ENCODE data around the gene NOL12.
"Not testable (repeated sequence)": the region's sequence is repeated elsewhere in the genome, so short reads cannot be mapped to it uniquely, and the experiment has no call there.

The NOL12 gene

DNA sequence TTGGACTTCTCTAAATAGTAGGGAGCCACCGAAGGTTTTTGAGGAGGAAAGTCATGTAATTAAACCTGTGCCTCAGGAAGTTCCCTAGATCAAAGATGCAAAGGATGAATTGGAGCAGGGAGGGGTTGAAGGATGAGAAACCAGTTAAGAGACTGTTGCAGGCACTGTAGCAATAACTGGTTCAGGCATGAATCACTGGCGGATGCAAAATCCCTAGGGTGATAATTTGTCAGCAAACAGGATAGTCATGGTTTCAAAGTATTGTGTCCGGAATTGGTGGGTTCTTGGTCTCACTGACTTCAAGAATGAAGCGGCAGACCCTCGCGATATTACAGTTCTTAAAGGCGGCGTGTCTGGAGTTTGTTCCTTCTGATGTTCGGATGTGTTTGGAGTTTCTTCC lies 30.6 kb downstream of the NOL12 start:
- DNase-seq, result no peak

DNA sequence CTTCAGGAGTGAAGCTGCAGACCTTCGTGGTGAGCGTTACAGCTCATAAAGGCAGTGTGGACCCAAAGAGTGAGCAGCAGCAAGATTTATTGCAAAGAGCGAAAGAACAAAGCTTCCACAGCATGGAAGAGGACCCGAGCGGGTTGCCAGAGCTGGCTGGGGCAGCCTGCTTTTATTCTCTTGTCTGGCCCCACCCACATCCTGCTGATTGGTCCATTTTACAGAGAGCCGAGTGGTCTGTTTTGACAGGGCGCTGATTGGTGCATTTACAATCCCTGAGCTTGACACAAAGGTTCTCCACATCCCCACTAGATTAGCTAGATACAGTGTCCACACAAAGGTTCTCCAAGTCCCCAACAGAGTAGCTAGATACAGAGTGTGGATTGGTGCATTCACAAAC lies 31.1 kb downstream of the NOL12 start:
- not testable (repeated sequence) for DNase-seq

DNA sequence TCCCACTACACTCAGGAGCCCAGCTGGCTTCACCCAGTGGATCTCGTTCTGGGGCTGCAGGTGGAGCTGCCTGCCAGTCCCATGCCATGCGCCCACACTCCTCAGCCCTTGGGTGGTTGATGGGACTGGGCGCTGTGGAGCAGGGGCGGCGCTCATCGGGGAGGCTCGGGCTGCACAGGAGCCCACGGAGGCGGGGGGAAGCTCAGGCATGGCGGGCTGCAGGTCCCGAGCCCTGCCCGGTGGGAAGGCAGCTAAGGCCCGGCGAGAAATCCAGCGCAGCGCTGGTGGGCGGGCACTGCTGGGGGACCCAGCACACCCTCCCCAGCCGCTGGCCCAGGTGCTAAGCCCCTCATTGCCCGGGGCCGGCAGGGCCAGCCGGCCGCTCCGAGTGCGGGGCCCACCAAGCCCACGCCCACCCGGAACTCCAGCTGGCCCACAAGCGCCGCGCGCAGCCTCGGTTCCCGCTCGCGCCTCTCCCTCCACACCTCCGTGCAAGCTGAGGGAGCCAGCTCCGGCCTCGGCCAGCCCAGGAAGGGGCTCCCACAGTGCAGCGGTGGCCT lies 31.7 kb downstream of the NOL12 start:
- not testable (repeated sequence) for DNase-seq

- DNase-seq, result no peak
Measured at GRCh38 chr22:37725551-37726240, 39.6 kb downstream of the NOL12 start.

- no peak for DNase-seq
Measured at GRCh38 chr22:37726241-37726887, 40.2 kb downstream of the NOL12 start.

GRCh38 chr22:37728620-37729019 lies 42.5 kb downstream of the NOL12 start:
- DNase-seq, result no peak

GRCh38 chr22:37731804-37732471 lies 45.8 kb downstream of the NOL12 start:
- no peak for DNase-seq

GRCh38 chr22:37732699-37733607 lies 46.8 kb downstream of the NOL12 start:
- no peak for DNase-seq

DNA sequence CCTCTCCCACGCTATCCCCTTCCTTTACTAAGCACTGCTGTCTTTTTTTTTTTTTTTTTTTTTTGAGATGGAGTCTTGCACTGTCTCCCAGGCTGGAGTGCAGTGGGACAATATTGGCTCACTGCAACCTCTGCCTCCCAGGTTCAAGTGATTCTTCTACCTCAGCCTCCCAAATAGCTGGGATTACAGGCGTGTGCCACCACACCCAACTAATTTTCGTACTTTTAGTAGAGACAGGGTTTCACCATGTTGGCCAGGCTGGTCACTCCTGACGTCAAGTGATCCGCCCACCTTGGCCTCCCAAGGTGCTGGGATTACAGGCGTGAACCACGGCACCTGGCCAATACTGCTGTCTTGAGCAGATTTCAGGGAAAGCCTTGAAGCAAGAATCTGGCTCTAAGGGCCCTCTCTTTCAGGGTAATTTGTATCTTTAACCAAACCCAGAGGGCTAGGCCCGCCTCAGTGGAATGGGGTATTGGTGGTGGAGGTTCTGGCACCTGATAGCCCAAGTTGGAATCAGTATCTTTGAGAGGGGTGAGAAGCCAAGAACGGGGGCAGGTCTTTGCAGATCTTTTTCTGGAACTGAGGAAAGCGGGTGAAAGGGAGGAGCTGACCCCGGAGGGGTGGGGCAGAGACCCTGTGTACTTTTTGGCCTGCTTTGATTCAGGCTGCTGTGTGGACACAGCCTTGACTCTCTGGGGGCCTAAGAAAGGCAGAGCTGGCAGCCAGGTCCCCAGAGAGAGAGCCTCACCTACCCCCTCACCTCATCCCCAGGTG lies 47.7 kb downstream of the NOL12 start:
- no peak for DNase-seq

DNA sequence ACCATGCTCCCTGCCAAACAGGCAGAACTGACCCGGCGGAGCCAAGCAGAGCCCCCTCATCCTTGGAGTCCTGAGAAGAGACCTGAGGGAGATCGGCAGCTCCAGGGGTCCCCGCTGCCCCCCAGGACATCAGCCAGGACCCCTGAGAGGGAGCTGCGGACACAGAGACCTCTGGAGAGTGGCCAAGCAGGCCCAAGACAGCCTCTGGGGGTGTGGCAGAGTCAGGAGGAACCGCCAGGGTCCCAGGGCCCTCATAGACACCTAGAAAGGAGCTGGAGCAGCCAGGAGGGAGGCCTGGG lies 48.2 kb downstream of the NOL12 start:
- no peak for DNase-seq

- DNase-seq, result peak; percentile 86
Measured at GRCh38 chr22:37734964-37735451, 48.9 kb downstream of the NOL12 start.

GRCh38 chr22:37739035-37739434 lies 52.9 kb downstream of the NOL12 start:
- peak; percentile 66 for DNase-seq

DNA sequence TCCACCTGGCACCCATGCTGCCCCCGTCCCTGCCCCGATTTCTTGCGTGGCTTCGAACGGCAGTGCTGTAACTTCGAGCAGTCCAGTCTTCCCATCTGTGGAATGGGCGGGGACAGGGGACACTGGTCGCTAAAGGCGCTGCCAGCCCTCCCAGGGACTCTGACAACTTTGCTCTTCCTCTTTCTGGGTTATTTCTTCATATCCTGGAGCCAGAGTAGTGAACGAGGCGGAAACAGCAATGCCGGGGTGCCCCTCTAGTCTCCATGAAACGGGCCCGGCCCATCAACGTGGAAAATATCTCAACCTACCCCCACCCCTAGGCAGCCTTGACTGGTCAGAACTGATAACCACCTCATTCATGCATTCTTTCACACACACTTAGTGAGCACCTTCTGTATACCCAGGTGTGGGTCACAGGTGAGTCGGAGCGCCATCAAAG lies 53.5 kb downstream of the NOL12 start:
- no peak for DNase-seq

DNA sequence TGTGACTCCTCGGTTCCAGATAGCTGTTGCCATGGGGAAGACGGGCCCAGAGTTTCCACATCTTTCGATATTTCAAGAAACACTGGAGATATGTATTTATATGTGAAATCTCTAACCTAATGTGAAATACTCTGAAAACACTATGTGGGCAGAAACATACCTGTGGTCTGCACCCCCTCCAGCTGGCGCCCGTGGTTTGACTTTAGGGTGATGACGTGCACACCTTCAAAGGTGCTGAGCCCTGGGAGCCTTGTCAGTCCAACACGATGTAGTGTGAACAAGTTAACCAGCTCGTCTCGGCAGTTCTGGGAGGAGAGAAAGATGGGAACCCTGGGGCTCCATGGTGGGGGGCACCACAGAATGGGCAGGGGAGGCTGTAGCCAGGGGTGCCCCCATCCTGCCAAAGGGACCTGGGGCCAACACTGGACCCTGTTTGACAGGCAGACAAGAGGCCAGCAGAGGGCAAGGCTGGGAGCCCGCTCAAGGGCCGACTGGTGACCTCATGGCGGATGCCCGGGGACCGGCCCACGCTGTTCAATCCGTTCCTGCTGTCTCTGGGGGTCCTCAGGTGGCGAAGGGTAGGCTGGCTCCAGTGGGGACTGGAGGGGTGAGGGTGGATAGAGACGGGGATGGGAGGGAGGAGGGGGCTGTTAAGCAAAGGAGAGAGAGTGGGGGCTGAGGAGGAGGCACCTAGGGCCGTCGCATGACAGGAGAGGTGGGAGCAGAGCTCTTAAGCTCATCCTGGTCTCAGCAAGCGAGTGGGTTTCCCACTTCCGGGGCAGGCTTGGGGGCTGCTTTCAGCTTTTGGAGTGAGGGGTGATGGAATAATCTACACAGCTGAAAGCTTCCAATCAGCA lies 54.5 kb downstream of the NOL12 start:
- DNase-seq, result no peak

GRCh38 chr22:37741312-37741795 lies 55.2 kb downstream of the NOL12 start:
- DNase-seq, result peak; percentile 95

- DNase-seq, result peak; percentile 90
Measured at GRCh38 chr22:37742376-37743171, 56.4 kb downstream of the NOL12 start.
